SJCRH30 (cell line): ENCODE measurements around the gene STH. TPM values are rescaled to one million over a fixed set of nuclear protein-coding genes. Genes with fewer than 3 reads are reported as not detected.

Experiments used
- DNase-seq, 2 experiments: peaks; one replicate each; pipeline ENCODE4 v3.0.0-alpha.2; 2015 to 2020
- H3K27ac ChIP-seq: fragments of 250-450 bp; sonication (Bioruptor Pico); 2 replicates; pipeline ENCODE4 v1.5.1; 2020; ENCODE audit warnings: mild to moderate bottlenecking, moderate library complexity
- H3K27me3 ChIP-seq: fragments of 250-450 bp; sonication (Bioruptor Pico); 2 replicates; pipeline ENCODE4 v1.5.1; 2020; ENCODE audit warnings: mild to moderate bottlenecking, moderate library complexity
- H3K36me3 ChIP-seq: fragments of 250-450 bp; sonication (Bioruptor Pico); 2 replicates; pipeline ENCODE4 v1.5.1; 2020; ENCODE audit warnings: mild to moderate bottlenecking, moderate library complexity
- H3K4me1 ChIP-seq: fragments of 250-450 bp; sonication (Bioruptor Pico); 2 replicates; pipeline ENCODE4 v1.5.1; 2020; ENCODE audit warnings: mild to moderate bottlenecking, moderate library complexity
- H3K4me3 ChIP-seq: fragments of 250-450 bp; sonication (Bioruptor Pico); 2 replicates; pipeline ENCODE4 v1.5.1; 2020; ENCODE audit warnings: mild to moderate bottlenecking, moderate library complexity
- H3K9me3 ChIP-seq: fragments of 250-450 bp; sonication (Bioruptor Pico); replicated peaks from 2 replicates; pipeline ENCODE4 v1.5.1; 2020; ENCODE audit warnings: mild to moderate bottlenecking, moderate library complexity
- total RNA-seq: library from RNA; depleted of rRNA; stranded (reverse); fragments of >200 nt; shearing (Covaris generic); gene quantifications from 2 replicates; pipeline ENCODE4 v1.2.3, GENCODE V29; 2014

STH gene
- total RNA-seq, 1 experiment from 2014 or later, result not detected

DNA sequence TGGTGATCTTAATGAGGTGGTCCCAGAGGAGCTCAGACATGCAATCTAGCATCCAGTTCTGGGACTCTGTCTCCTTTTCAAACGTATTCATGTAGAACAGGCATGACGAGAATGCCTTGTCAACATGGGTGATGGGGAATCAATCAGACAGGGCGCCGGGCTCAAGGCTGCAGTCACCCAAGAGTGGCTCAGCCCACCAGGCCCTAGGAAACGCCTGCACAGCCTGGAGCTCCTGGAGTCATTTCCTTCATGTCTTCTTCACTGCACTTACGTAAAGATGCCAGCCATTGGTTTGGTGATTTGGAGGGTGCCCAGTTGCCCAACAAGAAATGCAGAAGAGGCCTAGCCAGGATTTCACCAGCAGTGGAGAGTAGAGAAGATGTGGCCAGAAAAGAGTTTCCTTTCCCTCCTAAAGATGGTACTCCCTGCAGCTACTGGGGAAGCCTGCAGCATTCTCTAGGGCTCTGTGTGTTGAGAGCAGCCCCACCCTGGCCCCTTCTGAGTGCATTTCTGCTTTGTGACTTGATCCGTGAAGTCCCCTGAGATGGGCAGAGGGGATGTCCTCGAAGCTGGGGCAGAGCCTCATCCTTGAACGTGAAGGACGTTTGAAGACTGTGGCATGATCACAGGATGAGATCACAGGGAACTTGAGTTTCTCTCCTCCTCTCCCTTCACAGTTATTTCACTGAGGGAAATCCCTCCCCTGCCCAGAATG is 24.0 kb upstream of the STH start:
- no peaks in the 10 kb centered on the region for H3K36me3 ChIP-seq
- H3K9me3 ChIP-seq, result no peaks in the 10 kb centered on the region
- H3K4me3 ChIP-seq, result no peak overlapping the region
- H3K27me3 ChIP-seq, result no peaks in the 10 kb centered on the region
- H3K4me1 ChIP-seq, result no peaks in the 10 kb centered on the region
- no peak for DNase-seq
- H3K27ac ChIP-seq, result no peak overlapping the region

DNA sequence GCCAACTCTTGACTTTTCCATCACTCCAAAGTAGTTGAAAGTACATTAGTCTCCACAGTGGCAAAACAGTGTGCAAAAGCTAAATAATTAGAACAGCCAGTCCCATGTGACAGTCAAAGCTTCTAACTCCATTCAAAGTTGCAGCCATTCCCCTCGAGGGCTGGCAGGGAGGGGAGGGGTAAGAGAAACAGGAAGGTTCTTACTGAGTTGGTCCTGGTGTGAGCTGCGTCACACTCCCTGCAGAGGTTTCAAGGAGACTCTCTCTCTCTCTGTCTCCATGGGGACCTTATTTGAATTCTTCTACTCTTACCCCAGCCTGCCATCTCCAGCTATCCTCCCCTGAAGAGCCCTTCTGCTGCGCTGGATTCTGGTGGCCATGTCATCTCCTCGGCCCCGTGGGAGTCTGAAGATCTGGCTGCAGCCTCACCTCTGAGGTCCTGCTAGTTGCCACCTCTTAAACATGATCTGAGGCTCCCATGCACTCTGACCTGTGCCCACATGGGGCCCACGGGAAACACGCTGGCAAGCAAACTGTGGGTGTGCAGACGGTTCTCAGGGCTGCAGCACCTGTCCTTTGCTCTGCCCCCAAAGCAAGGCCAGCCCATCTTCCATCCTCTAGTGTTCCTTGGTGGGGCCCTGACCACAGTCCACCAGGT is 23.3 kb upstream of the STH start:
- H3K27ac ChIP-seq, result no peak overlapping the region
- no peaks in the 10 kb centered on the region for H3K36me3 ChIP-seq
- H3K4me1 ChIP-seq, result no peaks in the 10 kb centered on the region
- no peaks in the 10 kb centered on the region for H3K9me3 ChIP-seq
- no peak overlapping the region for H3K4me3 ChIP-seq
- no peaks in the 10 kb centered on the region for H3K27me3 ChIP-seq
- DNase-seq, result no peak

DNA sequence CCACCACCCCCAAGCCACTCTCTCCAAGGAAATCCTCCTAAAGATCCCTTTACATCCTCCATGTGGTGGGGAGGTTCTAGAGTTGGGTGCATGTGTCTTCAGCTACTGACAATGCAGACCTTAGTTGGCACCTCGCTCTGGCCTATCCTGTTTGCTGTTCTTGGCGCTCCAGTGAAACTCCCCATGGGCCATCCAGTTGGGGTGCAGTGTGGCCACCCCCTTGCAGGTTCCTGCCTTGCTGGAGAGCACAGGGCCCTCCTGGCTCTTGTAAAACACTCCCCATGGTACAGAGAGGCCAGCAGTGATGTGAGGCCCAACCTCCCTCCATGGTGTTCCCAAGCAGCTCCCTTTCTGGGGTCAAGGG is 22.7 kb upstream of the STH start:
- no peak overlapping the region for H3K4me3 ChIP-seq
- H3K9me3 ChIP-seq, result no peaks in the 10 kb centered on the region
- no peak for DNase-seq
- H3K27me3 ChIP-seq, result no peaks in the 10 kb centered on the region
- no peaks in the 10 kb centered on the region for H3K4me1 ChIP-seq
- H3K27ac ChIP-seq, result no peak overlapping the region
- H3K36me3 ChIP-seq, result no peaks in the 10 kb centered on the region

DNA sequence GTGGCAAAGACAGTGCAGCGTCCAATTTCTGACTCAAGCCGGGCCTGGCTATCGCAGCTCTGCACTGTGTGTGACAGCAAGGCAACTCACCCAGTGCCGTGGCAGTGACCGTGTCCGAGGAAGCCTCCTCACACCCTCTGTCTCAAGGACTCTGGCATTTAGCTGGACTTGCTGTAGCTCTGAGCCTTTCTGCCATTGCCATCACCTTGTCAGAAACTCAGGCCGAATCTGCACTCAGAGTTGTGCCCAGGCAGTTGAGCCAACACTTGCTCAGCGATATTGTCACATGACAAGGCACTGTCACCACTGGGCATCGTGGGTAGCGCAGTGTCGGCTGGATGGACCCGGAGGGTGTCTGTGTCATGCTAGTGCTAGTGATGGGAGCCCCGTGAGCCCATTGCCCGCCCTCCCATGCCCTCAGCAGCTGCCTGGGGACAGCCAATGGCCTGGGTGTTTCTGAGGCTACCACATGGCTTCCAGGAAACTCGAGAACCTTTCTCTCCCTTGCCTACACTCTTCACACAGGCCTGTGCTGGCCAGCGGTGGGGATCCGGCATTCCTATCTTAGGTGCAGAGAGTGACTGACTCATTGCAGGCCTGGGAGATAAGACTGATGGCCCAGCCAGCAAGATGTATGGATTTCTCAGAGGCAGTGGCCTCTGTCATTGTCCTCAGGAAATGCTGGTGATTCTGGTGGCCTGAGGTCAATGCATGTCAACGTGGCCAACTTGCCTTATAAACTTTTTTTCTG is 22.1 kb upstream of the STH start:
- Histone ChIP-seq H3K27me3 (no peaks in the 10 kb centered on the region), H3K27ac (no peak overlapping the region), H3K36me3 (no peaks in the 10 kb centered on the region), H3K9me3 (no peaks in the 10 kb centered on the region), H3K4me3 (no peak overlapping the region), H3K4me1 (no peaks in the 10 kb centered on the region)
- DNase-seq, result no peak

DNA sequence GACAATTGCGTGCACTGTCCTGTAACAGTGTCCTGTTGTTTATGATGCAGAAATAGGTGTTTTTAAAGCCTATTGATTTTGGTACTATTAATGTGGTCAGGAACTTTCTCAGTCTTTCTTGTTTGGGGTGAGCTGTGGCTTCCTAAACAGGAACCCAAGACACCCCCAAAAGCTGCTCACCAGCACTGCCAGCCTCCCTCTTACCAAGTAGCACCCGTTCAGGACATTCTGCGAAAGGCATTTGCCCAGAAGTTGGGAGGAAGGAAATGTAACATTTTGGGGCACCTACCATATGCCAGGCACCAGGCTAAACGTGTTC is 21.6 kb upstream of the STH start:
- H3K9me3 ChIP-seq, result no peaks in the 10 kb centered on the region

DNA sequence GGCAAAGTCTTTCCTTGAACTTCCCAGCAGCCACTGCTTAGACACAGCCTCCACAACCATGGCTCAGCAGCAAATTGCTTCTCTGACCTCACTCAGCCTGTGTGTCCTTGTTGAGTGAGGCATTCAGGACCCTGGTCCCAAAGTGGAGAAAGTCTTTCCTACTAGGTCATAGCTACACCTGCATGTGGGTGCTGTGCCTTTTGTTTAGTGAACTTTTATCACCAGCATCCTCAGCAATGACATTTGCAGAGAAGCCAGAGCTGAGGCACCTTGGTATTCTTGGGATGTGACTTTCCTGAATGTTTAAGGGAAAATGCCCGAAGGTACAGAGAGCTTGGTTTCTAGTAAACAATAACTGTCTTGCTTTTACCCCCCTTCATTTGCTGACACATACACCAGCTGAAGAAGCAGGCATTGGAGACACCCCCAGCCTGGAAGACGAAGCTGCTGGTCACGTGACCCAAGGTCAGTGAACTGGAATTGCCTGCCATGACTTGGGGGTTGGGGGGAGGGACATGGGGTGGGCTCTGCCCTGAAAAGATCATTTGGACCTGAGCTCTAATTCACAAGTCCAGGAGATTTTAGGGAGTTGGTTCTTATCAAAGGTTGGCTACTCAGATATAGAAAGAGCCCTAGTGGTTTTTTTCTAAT is 20.9 kb upstream of the STH start:
- no peaks in the 10 kb centered on the region for H3K27me3 ChIP-seq
- H3K4me3 ChIP-seq, result no peak overlapping the region
- no peaks in the 10 kb centered on the region for H3K36me3 ChIP-seq
- no peak overlapping the region for H3K27ac ChIP-seq
- no peaks in the 10 kb centered on the region for H3K4me1 ChIP-seq
- DNase-seq, result no peak
- H3K9me3 ChIP-seq, result no peaks in the 10 kb centered on the region

More for the DNA sequence above, 21.6 kb upstream of the STH start:
- Histone ChIP-seq H3K27me3 (no peaks in the 10 kb centered on the region), H3K4me3 (no peak overlapping the region), H3K4me1 (no peaks in the 10 kb centered on the region), H3K27ac (no peak overlapping the region), H3K36me3 (no peaks in the 10 kb centered on the region)
- no peak for DNase-seq

DNA sequence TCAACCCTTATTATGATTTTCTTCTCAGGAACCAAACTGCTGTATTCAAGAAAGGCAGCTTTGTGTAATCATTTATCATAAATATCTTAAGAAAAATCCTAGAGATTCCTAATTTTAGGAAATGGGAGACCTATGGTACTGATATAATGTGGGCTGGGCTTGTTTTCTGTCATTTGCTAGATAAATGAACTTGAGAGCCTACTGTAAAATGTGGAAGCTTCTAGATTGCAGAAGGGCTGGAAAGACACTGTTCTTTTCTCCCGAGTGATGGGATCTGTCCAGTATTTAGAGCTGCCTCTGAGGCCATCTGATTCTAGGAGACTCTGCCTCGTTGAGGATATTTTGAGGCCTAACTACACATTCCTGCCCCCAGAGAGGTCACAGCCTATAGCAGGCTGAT is 19.9 kb upstream of the STH start:
- H3K4me1 ChIP-seq, result no peaks in the 10 kb centered on the region
- H3K27ac ChIP-seq, result no peak overlapping the region
- H3K27me3 ChIP-seq, result no peaks in the 10 kb centered on the region
- no peaks in the 10 kb centered on the region for H3K36me3 ChIP-seq
- no peaks in the 10 kb centered on the region for H3K9me3 ChIP-seq
- DNase-seq, result no peak
- H3K4me3 ChIP-seq, result no peak overlapping the region

DNA sequence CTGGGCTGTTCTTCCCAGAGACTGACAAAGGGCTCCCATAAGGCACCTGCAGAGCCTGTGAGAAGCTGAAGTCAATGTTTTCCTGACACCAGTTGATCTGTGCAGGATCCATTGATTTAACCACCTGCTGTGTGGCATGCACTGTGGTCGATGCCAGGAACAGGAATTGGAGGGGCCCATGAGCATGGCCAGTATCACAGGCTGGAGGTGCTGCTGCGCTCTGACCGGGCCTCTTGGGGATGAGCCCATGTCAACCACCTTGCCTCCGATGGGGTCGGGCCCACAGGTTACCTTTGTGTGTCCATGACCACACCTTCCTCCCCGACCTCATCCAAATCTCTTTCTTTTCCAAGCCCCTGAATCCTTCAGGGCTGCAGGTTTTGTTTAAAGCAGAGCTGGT is 18.2 kb upstream of the STH start:
- Histone ChIP-seq H3K27ac (no peak overlapping the region), H3K27me3 (no peaks in the 10 kb centered on the region), H3K9me3 (no peaks in the 10 kb centered on the region), H3K4me3 (no peak overlapping the region), H3K36me3 (no peaks in the 10 kb centered on the region), H3K4me1 (no peaks in the 10 kb centered on the region)
- no peak for DNase-seq

DNA sequence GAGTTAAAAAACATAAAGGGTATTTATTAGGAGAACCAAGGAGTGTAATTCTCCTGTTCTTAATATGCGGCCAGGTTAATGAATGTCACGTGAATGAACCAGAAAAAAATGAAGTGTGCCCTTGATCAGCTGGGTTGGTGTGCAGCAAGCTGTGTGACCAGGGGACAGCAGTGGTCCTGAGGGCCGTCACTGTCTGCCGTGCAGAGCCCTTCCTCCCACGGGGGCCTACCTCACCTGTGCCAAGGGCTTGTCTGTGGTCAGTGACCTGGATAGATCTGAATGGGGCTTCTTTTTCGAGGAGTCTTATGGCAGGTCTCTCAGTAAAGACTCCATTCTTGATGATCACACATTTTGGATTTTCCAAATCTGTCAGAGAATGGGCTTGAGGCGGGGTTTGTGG is 17.7 kb upstream of the STH start:
- Histone ChIP-seq H3K27me3 (no peaks in the 10 kb centered on the region), H3K27ac (no peak overlapping the region), H3K9me3 (no peaks in the 10 kb centered on the region), H3K4me1 (no peaks in the 10 kb centered on the region), H3K4me3 (no peak overlapping the region), H3K36me3 (no peaks in the 10 kb centered on the region)
- no peak for DNase-seq

DNA sequence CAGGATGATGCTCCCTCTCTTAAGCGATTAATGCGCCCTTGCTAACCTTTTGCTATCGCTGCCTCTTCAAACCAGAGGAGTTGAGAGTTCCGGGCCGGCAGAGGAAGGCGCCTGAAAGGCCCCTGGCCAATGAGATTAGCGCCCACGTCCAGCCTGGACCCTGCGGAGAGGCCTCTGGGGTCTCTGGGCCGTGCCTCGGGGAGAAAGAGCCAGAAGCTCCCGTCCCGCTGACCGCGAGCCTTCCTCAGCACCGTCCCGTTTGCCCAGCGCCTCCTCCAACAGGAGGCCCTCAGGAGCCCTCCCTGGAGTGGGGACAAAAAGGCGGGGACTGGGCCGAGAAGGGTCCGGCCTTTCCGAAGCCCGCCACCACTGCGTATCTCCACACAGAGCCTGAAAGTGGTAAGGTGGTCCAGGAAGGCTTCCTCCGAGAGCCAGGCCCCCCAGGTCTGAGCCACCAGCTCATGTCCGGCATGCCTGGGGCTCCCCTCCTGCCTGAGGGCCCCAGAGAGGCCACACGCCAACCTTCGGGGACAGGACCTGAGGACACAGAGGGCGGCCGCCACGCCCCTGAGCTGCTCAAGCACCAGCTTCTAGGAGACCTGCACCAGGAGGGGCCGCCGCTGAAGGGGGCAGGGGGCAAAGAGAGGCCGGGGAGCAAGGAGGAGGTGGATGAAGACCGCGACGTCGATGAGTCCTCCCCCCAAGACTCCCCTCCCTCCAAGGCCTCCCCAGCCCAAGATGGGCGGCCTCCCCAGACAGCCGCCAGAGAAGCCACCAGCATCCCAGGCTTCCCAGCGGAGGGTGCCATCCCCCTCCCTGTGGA is 16.0 kb upstream of the STH start:
- Histone ChIP-seq H3K4me1 (no peaks in the 10 kb centered on the region), H3K36me3 (no peaks in the 10 kb centered on the region), H3K9me3 (no peaks in the 10 kb centered on the region), H3K27ac (no peak overlapping the region), H3K4me3 (no peak overlapping the region), H3K27me3 (no peaks in the 10 kb centered on the region)
- DNase-seq, result no peak

DNA sequence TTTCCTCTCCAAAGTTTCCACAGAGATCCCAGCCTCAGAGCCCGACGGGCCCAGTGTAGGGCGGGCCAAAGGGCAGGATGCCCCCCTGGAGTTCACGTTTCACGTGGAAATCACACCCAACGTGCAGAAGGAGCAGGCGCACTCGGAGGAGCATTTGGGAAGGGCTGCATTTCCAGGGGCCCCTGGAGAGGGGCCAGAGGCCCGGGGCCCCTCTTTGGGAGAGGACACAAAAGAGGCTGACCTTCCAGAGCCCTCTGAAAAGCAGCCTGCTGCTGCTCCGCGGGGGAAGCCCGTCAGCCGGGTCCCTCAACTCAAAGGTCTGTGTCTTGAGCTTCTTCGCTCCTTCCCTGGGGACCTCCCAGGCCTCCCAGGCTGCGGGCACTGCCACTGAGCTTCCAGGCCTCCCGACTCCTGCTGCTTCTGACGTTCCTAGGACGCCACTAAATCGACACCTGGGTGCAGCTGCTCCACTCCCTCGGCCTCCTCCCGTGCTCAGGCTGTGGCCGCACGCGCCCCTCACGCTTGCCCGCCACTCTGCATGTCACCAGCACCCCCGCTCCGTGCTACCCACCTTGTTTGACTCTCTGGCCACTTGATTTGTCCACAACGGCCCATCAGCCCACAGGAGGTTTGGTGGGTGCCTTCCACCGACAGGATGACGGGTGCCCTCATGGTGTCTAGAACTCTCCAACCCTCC is 15.3 kb upstream of the STH start:
- DNase-seq, result no peak
- Histone ChIP-seq H3K27ac (no peak overlapping the region), H3K9me3 (no peaks in the 10 kb centered on the region), H3K4me1 (no peaks in the 10 kb centered on the region), H3K4me3 (no peak overlapping the region), H3K27me3 (no peaks in the 10 kb centered on the region), H3K36me3 (no peaks in the 10 kb centered on the region)

DNA sequence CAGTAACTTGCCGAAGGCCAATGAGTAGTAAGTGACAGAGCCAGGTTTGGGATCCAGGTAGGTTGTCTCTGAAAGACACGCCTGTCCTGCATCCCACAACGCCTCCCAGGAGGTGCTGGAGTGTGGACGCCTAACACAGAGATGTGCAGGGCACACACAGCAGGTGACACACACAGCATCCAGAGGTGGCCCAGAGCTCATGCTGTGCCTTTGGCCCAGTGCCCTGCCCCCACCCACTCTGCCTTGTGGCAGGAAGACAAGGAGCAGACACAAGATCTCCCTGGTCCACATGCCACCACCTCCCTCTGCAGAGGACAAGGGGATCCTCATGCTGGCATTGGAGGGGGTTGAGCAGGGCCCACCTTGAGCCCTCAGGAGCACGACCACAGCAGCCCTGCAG is 14.7 kb upstream of the STH start:
- Histone ChIP-seq H3K27ac (no peak overlapping the region), H3K9me3 (no peaks in the 10 kb centered on the region), H3K4me1 (no peaks in the 10 kb centered on the region), H3K27me3 (no peaks in the 10 kb centered on the region), H3K36me3 (no peaks in the 10 kb centered on the region), H3K4me3 (no peak overlapping the region)
- DNase-seq, result no peak

DNA sequence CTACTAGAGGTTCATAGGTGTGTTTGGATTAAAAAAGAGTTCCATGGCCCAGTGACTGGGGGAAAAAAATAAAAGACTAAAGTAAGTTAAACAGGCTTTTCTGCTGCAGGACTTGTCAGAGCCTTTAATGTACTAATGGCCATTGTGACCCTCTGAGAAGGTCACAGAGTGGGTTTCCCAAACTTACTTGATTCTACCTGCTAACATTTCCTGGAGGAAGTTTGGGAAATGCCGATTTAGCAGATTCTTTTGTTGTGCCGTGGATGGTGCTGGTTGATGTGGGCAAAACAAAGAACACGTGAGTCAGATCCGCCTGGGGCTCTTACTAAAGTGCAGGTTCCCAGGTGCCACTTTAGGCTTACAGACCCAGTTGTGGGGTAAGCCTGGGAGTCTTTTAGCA is 13.6 kb upstream of the STH start:
- Histone ChIP-seq H3K36me3 (no peaks in the 10 kb centered on the region), H3K27me3 (no peaks in the 10 kb centered on the region)

DNA sequence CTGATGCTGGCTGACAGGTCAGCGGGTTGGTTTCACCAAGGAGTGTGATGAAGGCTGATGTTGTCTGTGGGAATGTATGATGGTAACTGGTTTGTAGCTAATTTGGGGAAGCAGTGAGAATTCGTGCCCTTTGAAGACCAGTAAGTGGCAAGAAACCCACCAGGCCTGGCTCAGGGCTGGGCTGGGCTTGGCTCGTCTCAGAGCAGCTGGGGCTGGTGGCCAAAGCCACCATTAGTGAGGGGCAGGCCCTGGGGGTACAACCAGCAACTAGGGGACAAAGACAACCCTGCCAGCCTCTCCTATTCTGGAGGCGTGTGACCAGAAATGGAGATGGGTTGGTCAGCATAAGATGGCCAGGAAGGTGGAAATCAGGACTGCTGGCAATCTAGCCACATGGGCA is 13.0 kb upstream of the STH start:
- no peaks in the 10 kb centered on the region for H3K27me3 ChIP-seq
- no peak overlapping the region for H3K4me3 ChIP-seq
- no peaks in the 10 kb centered on the region for H3K36me3 ChIP-seq
- H3K27ac ChIP-seq, result no peak overlapping the region
- H3K9me3 ChIP-seq, result no peaks in the 10 kb centered on the region
- H3K4me1 ChIP-seq, result no peaks in the 10 kb centered on the region
- no peak for DNase-seq

More for the DNA sequence above, 13.6 kb upstream of the STH start:
- H3K4me3 ChIP-seq, result no peak overlapping the region
- H3K4me1 ChIP-seq, result no peaks in the 10 kb centered on the region
- H3K9me3 ChIP-seq, result no peaks in the 10 kb centered on the region
- DNase-seq, result no peak
- no peak overlapping the region for H3K27ac ChIP-seq
